Mesenchymal stem cell (in vitro differentiated cells and primary cell): ENCODE data around the gene PPIL1.

Experiments
- DNase-seq: peaks from one replicate; pipeline ENCODE4 v3.0.0-alpha.2; 2013
- H2AFZ ChIP-seq: one replicate; pipeline ENCODE4 v1.6.1; 2013; ENCODE audit warnings: low read depth, mild to moderate bottlenecking, control low read depth, inconsistent platforms, low read length, moderate library complexity
- H2AK5ac ChIP-seq: 2 replicates; pipeline ENCODE4 v1.6.1; 2013; ENCODE audit warnings: low read length, moderate library complexity, mild to moderate bottlenecking, inconsistent platforms; ENCODE audit not compliant: severe bottlenecking
- H2BK120ac ChIP-seq: one replicate; pipeline ENCODE4 v1.6.1; 2013; ENCODE audit warnings: low read depth, mild to moderate bottlenecking, inconsistent platforms, low read length, moderate library complexity
- H2BK12ac ChIP-seq, 2 experiments: one replicate each; pipeline ENCODE4 v1.6.1; 2013; ENCODE audit warnings: inconsistent platforms in 2 of 2, low read length in 2 of 2, mild to moderate bottlenecking in 2 of 2, moderate library complexity in 2 of 2, control low read depth in 1 of 2
- H2BK15ac ChIP-seq: one replicate; pipeline ENCODE4 v1.6.1; 2013; ENCODE audit warnings: mild to moderate bottlenecking, low read depth, inconsistent platforms; ENCODE audit not compliant: poor library complexity, severe bottlenecking
- H2BK5ac ChIP-seq: 2 replicates; pipeline ENCODE4 v1.6.1; 2013; ENCODE audit warnings: low read depth, mild to moderate bottlenecking, low read length, control low read depth, inconsistent platforms; ENCODE audit not compliant: poor library complexity, severe bottlenecking
- H3K14ac ChIP-seq, 2 experiments: one replicate each; pipeline ENCODE4 v1.6.1; 2013; ENCODE audit warnings: inconsistent platforms in 2 of 2, low read length in 2 of 2, control low read depth in 1 of 2, mild to moderate bottlenecking in 1 of 2, moderate library complexity in 1 of 2
- H3K18ac ChIP-seq, 2 experiments: one replicate each; pipeline ENCODE4 v1.6.1; 2013; ENCODE audit warnings: inconsistent platforms in 2 of 2, low read length in 2 of 2, control low read depth in 1 of 2, low read depth in 1 of 2, mild to moderate bottlenecking in 1 of 2
- H3K23ac ChIP-seq, 2 experiments: one replicate each; pipeline ENCODE4 v1.6.1; 2013; ENCODE audit warnings: inconsistent platforms in 2 of 2, low read length in 2 of 2, mild to moderate bottlenecking in 2 of 2, moderate library complexity in 2 of 2, control low read depth in 1 of 2
- H3K27ac ChIP-seq: 2 replicates; pipeline ENCODE4 v1.5.1; 2013; ENCODE audit warnings: mild to moderate bottlenecking, moderate library complexity, low read length, control low read depth, inconsistent platforms; ENCODE audit not compliant: poor library complexity, severe bottlenecking
- H3K27me3 ChIP-seq, 2 experiments: 2 replicates each; pipeline versions ENCODE4 v1.6.1 to v1.7.0; 2013; ENCODE audit warnings: low read length in 2 of 2, mild to moderate bottlenecking in 2 of 2, moderate library complexity in 2 of 2, control low read depth in 1 of 2, inconsistent platforms in 1 of 2; ENCODE audit not compliant: control insufficient read depth in 1 of 2, insufficient read depth in 1 of 2
- H3K36me3 ChIP-seq, 2 experiments: 2 replicates each; pipeline versions ENCODE4 v1.6.1 to v1.7.0; 2013; ENCODE audit warnings: low read length in 2 of 2, control low read depth in 1 of 2, inconsistent platforms in 1 of 2, low read depth in 1 of 2, mild to moderate bottlenecking in 1 of 2; ENCODE audit not compliant: insufficient read depth in 2 of 2, control insufficient read depth in 1 of 2
- H3K4ac ChIP-seq, 2 experiments: one replicate each; pipeline ENCODE4 v1.6.1; 2013; ENCODE audit warnings: inconsistent platforms in 2 of 2, low read length in 2 of 2, mild to moderate bottlenecking in 2 of 2, moderate library complexity in 2 of 2, control low read depth in 1 of 2, low read depth in 1 of 2
- H3K4me1 ChIP-seq: 2 replicates; pipeline ENCODE4 v1.6.1; 2013; ENCODE audit warnings: low read depth, low read length, control low read depth; ENCODE audit not compliant: control insufficient read depth, insufficient read depth
- H3K4me2 ChIP-seq: 2 replicates; pipeline ENCODE4 v1.6.1; 2013; ENCODE audit warnings: low read length, mild to moderate bottlenecking, inconsistent platforms; ENCODE audit not compliant: poor library complexity, severe bottlenecking
- H3K4me3 ChIP-seq, 2 experiments: 2 replicates each; pipeline versions ENCODE4 v1.5.1 to v1.7.0; 2013; ENCODE audit warnings: low read length in 2 of 2, mild to moderate bottlenecking in 2 of 2, control low read depth in 1 of 2, low read depth in 1 of 2; ENCODE audit not compliant: insufficient read depth in 1 of 2
- H3K79me1 ChIP-seq: replicated peaks from 2 replicates; pipeline ENCODE4 v1.6.1; 2013; ENCODE audit warnings: mild to moderate bottlenecking, control low read depth, low read length, inconsistent platforms; ENCODE audit not compliant: poor library complexity, severe bottlenecking
- H3K9ac ChIP-seq: 2 replicates; pipeline ENCODE4 v1.7.0; 2013; ENCODE audit warnings: mild to moderate bottlenecking, low read length, moderate library complexity
- H3K9me3 ChIP-seq: 2 replicates; pipeline ENCODE4 v1.7.0; 2013; ENCODE audit warnings: mild to moderate bottlenecking, low read length; ENCODE audit not compliant: control insufficient read depth
- H4K8ac ChIP-seq: one replicate; pipeline ENCODE4 v1.6.1; 2013; ENCODE audit warnings: inconsistent platforms, mild to moderate bottlenecking, low read length, moderate library complexity
- H4K91ac ChIP-seq: one replicate; pipeline ENCODE4 v1.6.1; 2013; ENCODE audit warnings: mild to moderate bottlenecking, low read length, inconsistent platforms
- WGBS: methylation state at CpG from one replicate; pipeline ENCODE4 v1.1.7; 2013; ENCODE audit warnings: mixed read lengths; 5-methylcytosine and 5-hydroxymethylcytosine counted together

PPIL1 gene

DNA sequence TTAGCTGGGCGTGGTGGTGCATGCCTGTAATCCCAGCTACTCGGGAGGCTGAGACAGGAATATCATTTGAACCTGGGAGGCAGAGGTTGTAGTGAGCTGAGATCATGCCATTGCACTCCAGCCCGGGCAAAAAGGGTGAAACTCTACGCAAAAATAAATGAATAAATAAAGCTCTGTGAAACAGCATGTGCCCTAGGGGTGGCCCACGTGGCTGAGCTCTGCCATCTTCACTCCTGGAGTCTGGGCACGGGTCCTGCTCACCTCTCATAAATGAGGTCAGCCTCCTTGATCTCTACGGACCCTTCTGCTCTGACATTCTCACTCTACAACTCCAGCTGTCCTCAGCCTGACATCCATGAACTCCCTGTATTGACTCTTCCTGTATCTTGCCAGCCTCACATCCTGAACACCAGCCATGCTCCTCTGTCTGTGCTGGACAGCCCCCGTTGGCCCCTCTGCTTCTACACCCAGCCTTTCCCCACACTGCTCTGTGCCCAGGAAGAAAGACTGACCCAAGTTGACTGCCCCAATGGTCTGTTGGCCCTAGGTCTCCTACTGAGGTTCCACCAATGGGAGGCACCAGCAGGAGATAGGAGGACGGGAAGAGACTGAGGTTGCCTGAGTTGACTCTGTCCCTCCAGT lies 57.3 kb downstream of the PPIL1 start:
- DNase-seq: no peak
- Histone ChIP-seq H3K4me2 (no peak overlapping the region), H2AK5ac (no peak overlapping the region), H2AFZ (no peak overlapping the region), H3K4me1 (peaks cover 8% of the 10 kb centered on the region), H3K4ac (no peak overlapping the region), H2BK12ac (no peak overlapping the region), H3K79me1 (no peaks in the 10 kb centered on the region), H2BK5ac (no peak overlapping the region), H3K27me3 (peaks cover 0 to 70% of the 10 kb centered on the region in 2 experiments), H3K9me3 (no peaks in the 10 kb centered on the region), H4K91ac (no peak overlapping the region), H3K27ac (no peak overlapping the region), H2BK15ac (no peak overlapping the region), H3K36me3 (no peaks in the 10 kb centered on the region), H3K18ac (no peak overlapping the region), H3K23ac (no peak overlapping the region), H4K8ac (no peak overlapping the region), H2BK120ac (no peak overlapping the region), H3K4me3 (no peak overlapping the region), H3K14ac (no peak overlapping the region), H3K9ac (no peak overlapping the region)
- WGBS: 96% methylated on average over 9 of the region's 9 CpGs

GRCh38 chr6:36815962-36816735 lies 58.5 kb downstream of the PPIL1 start:
- WGBS: 89% methylated on average over 7 of the region's 7 CpGs
- no peaks in the 10 kb centered on the region for H3K9me3 ChIP-seq
- H3K4me1 ChIP-seq: peaks cover 5% of the 10 kb centered on the region
- no peak overlapping the region for H2AFZ ChIP-seq
- no peak overlapping the region for H2BK12ac ChIP-seq
- no peaks in the 10 kb centered on the region for H3K79me1 ChIP-seq
- no peak overlapping the region for H4K91ac ChIP-seq
- H3K23ac ChIP-seq: no peak overlapping the region
- H2BK5ac ChIP-seq: no peak overlapping the region
- H2AK5ac ChIP-seq: no peak overlapping the region
- H3K4me2 ChIP-seq: no peak overlapping the region
- H3K4ac ChIP-seq: no peak overlapping the region
- H3K27me3 ChIP-seq: peaks cover 0 to 65% of the 10 kb centered on the region in 2 experiments
- H2BK120ac ChIP-seq: no peak overlapping the region
- H3K4me3 ChIP-seq: no peak overlapping the region
- no peak overlapping the region for H3K14ac ChIP-seq
- no peak overlapping the region for H3K18ac ChIP-seq
- no peak overlapping the region for H3K27ac ChIP-seq
- no peaks in the 10 kb centered on the region for H3K36me3 ChIP-seq
- H2BK15ac ChIP-seq: no peak overlapping the region
- no peak overlapping the region for H3K9ac ChIP-seq
- DNase-seq: peak; percentile 32
- no peak overlapping the region for H4K8ac ChIP-seq

DNA sequence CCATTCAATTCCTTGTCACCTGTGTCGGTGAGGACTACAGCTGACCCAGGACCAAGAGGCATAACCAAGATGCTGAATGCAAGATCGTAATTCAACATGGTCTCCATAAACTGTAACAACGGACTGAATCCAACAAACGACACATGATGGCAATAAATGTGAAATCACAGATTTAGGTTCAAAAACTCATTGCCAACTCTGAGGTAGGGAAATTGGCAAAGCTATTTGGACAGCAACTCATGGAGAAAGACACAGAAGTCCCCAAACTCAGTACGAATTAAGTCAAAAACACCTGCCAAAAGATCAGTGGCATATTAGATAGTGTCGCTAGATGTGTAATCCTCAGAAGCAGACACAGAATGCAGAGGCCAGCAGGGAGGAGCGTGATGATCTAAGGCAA lies 60.4 kb downstream of the PPIL1 start:
- no peaks in the 10 kb centered on the region for H3K79me1 ChIP-seq
- no peak overlapping the region for H3K9ac ChIP-seq
- no peak for DNase-seq
- 98% methylated on average over 7 of the region's 7 CpGs for WGBS
- no peaks in the 10 kb centered on the region for H3K36me3 ChIP-seq
- no peak overlapping the region for H3K4ac ChIP-seq
- H3K9me3 ChIP-seq: no peaks in the 10 kb centered on the region
- H3K4me3 ChIP-seq: no peak overlapping the region
- H2AK5ac ChIP-seq: no peak overlapping the region
- H2BK12ac ChIP-seq: no peak overlapping the region
- H3K27ac ChIP-seq: no peak overlapping the region
- peaks cover 7 to 80% of the 10 kb centered on the region in 2 experiments for H3K27me3 ChIP-seq
- H3K14ac ChIP-seq: no peak overlapping the region
- H2BK15ac ChIP-seq: no peak overlapping the region
- no peak overlapping the region for H3K23ac ChIP-seq
- no peak overlapping the region for H2BK5ac ChIP-seq
- no peak overlapping the region for H2AFZ ChIP-seq
- no peaks in the 10 kb centered on the region for H3K4me1 ChIP-seq
- no peak overlapping the region for H2BK120ac ChIP-seq
- no peak overlapping the region for H3K4me2 ChIP-seq
- no peak overlapping the region for H4K91ac ChIP-seq
- H3K18ac ChIP-seq: no peak overlapping the region
- H4K8ac ChIP-seq: no peak overlapping the region

- Histone ChIP-seq H3K4me1 (no peaks in the 10 kb centered on the region), H2BK12ac (no peak overlapping the region), H3K9me3 (no peaks in the 10 kb centered on the region), H3K14ac (no peak overlapping the region), H2AK5ac (no peak overlapping the region), H3K4me3 (no peak overlapping the region), H3K4me2 (no peak overlapping the region), H3K23ac (no peak overlapping the region), H2BK15ac (no peak overlapping the region), H2BK120ac (no peak overlapping the region), H2AFZ (no peak overlapping the region), H3K27ac (no peak overlapping the region), H4K8ac (no peak overlapping the region), H3K36me3 (no peaks in the 10 kb centered on the region), H2BK5ac (no peak overlapping the region), H3K9ac (no peak overlapping the region), H3K4ac (no peak overlapping the region), H3K27me3 (peaks cover 11 to 83% of the 10 kb centered on the region in 2 experiments), H4K91ac (no peak overlapping the region), H3K18ac (no peak overlapping the region), H3K79me1 (no peaks in the 10 kb centered on the region)
- no peak for DNase-seq
- WGBS: 47% methylated on average over 2 of the region's 3 CpGs
These were observed 61.1 kb downstream of the PPIL1 start for GRCh38 chr6:36813526-36813925.
